HG02623 (cell line): Measurements from ENCODE around the gene LCN9.
"Not testable (repeated sequence)": the region's sequence is repeated elsewhere in the genome, so short reads cannot be mapped to it uniquely, and the experiment has no call there.

Source experiments
- ATAC-seq: cut with Tn5 transposase; IDR thresholded peaks from one replicate; pipeline ENCODE4 v1.9.1; 2021; ENCODE audit warnings: moderate library complexity; ENCODE audit not compliant: unreplicated experiment

Gene LCN9

GRCh38 chr9:135662758-135663450 is at the start of gene LCN9:
Gene LCN9 (plus strand): TSS chr9:135663309. CDS start chr9:135663322, 13 bp downstream.
- no peak for ATAC-seq

GRCh38 chr9:135613946-135614805 is 48.9 kb upstream of the LCN9 start:
- no peak for ATAC-seq

GRCh38 chr9:135614821-135615665 is 48.1 kb upstream of the LCN9 start:
- no peak for ATAC-seq

GRCh38 chr9:135615666-135616618 is 47.2 kb upstream of the LCN9 start:
- ATAC-seq: no peak

- ATAC-seq: no peak
Observed at GRCh38 chr9:135616619-135617537, 46.2 kb upstream of the LCN9 start.

GRCh38 chr9:135617538-135617900 is 45.6 kb upstream of the LCN9 start:
- no peak for ATAC-seq

GRCh38 chr9:135617991-135618411 is 45.1 kb upstream of the LCN9 start:
- ATAC-seq: no peak

- no peak for ATAC-seq
Observed at GRCh38 chr9:135618866-135619598, 44.1 kb upstream of the LCN9 start.

- ATAC-seq: no peak
Observed at GRCh38 chr9:135619599-135619886, 43.6 kb upstream of the LCN9 start.

GRCh38 chr9:135620558-135620957 is 42.6 kb upstream of the LCN9 start:
- ATAC-seq: no peak

GRCh38 chr9:135622415-135623020 is 40.6 kb upstream of the LCN9 start:
- ATAC-seq: no peak

- ATAC-seq: no peak
Observed at GRCh38 chr9:135624282-135624681, 38.8 kb upstream of the LCN9 start.

- no peak for ATAC-seq
Observed at GRCh38 chr9:135632841-135633240, 30.3 kb upstream of the LCN9 start.

- not testable (repeated sequence) for ATAC-seq
Observed at GRCh38 chr9:135636930-135637530, 26.1 kb upstream of the LCN9 start.

- no peak for ATAC-seq
Observed at GRCh38 chr9:135639196-135639595, 23.9 kb upstream of the LCN9 start, which contains the start of gene GLT6D1. Gene GLT6D1 (minus strand): TSS chr9:135639540. CDS start chr9:135639187, 353 bp downstream.

- ATAC-seq: no peak
Observed at GRCh38 chr9:135641047-135641446, 22.1 kb upstream of the LCN9 start.

GRCh38 chr9:135641745-135642144 is 21.4 kb upstream of the LCN9 start:
- ATAC-seq: no peak
